Measurements from ENCODE around the gene BSX. TPM values are rescaled to one million over a fixed set of nuclear protein-coding genes. Genes with fewer than 3 reads are reported as not detected.

Gene BSX
- total RNA-seq, 4 donors from 2014 or later, result not detected

GRCh38 chr11:122978299-122978620 is 3.4 kb downstream of the BSX start:
- intact Hi-C loops (cut with DNase I), result no loop called here
- Histone ChIP-seq H3K36me3 (no peaks in the 10 kb centered on the region), H3K27ac (replicated peaks in 1 of 4) (no peak overlapping the region), H3K4me1 (peaks cover 10 to 47% (median 28%) of the 10 kb centered on the region in 4 donors), H3K4me3 (no peak overlapping the region), H3K27me3 (peaks cover 19 to 94% (median 79%) of the 10 kb centered on the region in 4 donors), H3K9me3 (no peaks in the 10 kb centered on the region)
- whole genome bisulfite sequencing, result 20% methylated on average over 7 of the region's 7 CpGs
- TF ChIP-seq POLR2A (IDR thresholded peaks at IDR 0.05; ENCODE audit: low read depth), result no peak
- TF ChIP-seq EP300 (IDR thresholded peaks at IDR 0.05), result no peak
- no peak for TF ChIP-seq POLR2AphosphoS5 (IDR thresholded peaks at IDR 0.05)
- TF ChIP-seq, protein P1, sequence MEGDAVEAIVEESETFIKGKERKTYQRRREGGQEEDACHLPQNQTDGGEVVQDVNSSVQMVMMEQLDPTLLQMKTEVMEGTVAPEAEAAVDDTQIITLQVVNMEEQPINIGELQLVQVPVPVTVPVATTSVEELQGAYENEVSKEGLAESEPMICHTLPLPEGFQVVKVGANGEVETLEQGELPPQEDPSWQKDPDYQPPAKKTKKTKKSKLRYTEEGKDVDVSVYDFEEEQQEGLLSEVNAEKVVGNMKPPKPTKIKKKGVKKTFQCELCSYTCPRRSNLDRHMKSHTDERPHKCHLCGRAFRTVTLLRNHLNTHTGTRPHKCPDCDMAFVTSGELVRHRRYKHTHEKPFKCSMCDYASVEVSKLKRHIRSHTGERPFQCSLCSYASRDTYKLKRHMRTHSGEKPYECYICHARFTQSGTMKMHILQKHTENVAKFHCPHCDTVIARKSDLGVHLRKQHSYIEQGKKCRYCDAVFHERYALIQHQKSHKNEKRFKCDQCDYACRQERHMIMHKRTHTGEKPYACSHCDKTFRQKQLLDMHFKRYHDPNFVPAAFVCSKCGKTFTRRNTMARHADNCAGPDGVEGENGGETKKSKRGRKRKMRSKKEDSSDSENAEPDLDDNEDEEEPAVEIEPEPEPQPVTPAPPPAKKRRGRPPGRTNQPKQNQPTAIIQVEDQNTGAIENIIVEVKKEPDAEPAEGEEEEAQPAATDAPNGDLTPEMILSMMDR (IDR thresholded peaks at IDR 0.05), result no peak
- DNase-seq (ENCODE audit: extremely low spot score), result no peak

DNA sequence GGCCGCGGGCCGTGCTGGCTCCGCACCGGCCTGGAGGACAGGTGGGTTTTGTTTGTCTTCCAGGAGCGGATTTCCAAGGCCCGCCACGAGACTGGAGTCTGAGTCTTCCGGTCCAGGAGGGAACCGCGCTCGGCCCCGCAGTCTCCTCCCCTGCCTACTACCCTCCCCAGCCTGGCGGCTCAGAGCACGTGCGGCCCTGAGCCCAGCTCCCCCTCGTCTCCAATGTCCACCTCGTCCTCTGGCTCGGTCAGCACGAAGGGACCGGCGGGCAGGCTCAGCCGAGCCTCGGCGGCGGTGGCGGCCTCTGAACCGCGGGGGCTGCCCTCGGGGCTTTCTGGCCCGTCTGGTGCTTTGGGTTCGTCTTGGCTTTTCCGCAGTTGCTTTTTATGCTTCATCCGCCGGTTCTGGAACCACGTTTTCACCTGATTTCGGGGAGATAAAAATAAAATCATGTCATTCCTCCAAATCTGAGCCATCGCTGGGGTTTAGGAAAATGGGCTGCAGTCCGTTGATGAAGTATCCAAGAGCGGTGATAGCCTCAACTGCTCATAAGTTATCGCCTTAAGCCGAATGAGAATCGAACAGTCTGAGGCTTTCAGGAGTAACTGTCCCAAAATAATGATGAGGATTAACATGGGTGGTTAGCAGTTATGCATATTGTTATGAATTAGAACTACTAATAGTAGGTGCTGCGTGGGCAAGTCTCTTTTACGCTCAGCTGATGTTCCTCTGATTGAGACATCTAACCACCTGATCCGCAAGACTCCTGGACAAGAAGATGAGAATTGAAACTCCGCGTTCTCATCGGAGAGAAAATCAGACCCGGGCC is 4.0 kb downstream of the BSX start:
- peak overlapping the region; percentile 2 to 35 (median 23) for H3K4me3 ChIP-seq
- WGBS, result 26% methylated on average over 41 of the region's 50 CpGs
- H3K27ac ChIP-seq (replicated peaks in 1 of 4), result no peak overlapping the region
- peaks cover 19 to 88% (median 76%) of the 10 kb centered on the region in 4 donors for H3K27me3 ChIP-seq
- no peaks in the 10 kb centered on the region for H3K36me3 ChIP-seq
- peaks cover 10 to 47% (median 28%) of the 10 kb centered on the region in 4 donors for H3K4me1 ChIP-seq
- intact Hi-C loops (cut with DNase I), result no loop called here
- DNase-seq (ENCODE audit: extremely low spot score), result no peak
- no peaks in the 10 kb centered on the region for H3K9me3 ChIP-seq
- TF ChIP-seq POLR2A (IDR thresholded peaks at IDR 0.05; ENCODE audit: low read depth) (no peak), EP300 (IDR thresholded peaks at IDR 0.05) (no peak), POLR2AphosphoS5 (IDR thresholded peaks at IDR 0.05) (no peak)
- TF ChIP-seq, protein P1 (IDR thresholded peaks at IDR 0.05), result no peak

- TF ChIP-seq EP300 (IDR thresholded peaks at IDR 0.05), result no peak
- TF ChIP-seq POLR2A (IDR thresholded peaks at IDR 0.05; ENCODE audit: low read depth), result no peak
- TF ChIP-seq, protein P1 (IDR thresholded peaks at IDR 0.05), result no peak
- no peak for TF ChIP-seq POLR2AphosphoS5 (IDR thresholded peaks at IDR 0.05)
- H3K36me3 ChIP-seq, result no peaks in the 10 kb centered on the region
- DNase-seq (ENCODE audit: extremely low spot score), result no peak
- peak overlapping the region; percentile 2 to 35 (median 23) for H3K4me3 ChIP-seq
- intact Hi-C loops (cut with DNase I), result no loop called here
- H3K27ac ChIP-seq (replicated peaks in 1 of 4), result no peak overlapping the region
- WGBS, result 3% methylated on average over 50 of the region's 50 CpGs
- H3K4me1 ChIP-seq, result peaks cover 10 to 45% (median 28%) of the 10 kb centered on the region in 4 donors
- peaks cover 19 to 81% (median 69%) of the 10 kb centered on the region in 4 donors for H3K27me3 ChIP-seq
- H3K9me3 ChIP-seq, result no peaks in the 10 kb centered on the region
Measured at GRCh38 chr11:122976734-122977469, 4.7 kb downstream of the BSX start.

DNA sequence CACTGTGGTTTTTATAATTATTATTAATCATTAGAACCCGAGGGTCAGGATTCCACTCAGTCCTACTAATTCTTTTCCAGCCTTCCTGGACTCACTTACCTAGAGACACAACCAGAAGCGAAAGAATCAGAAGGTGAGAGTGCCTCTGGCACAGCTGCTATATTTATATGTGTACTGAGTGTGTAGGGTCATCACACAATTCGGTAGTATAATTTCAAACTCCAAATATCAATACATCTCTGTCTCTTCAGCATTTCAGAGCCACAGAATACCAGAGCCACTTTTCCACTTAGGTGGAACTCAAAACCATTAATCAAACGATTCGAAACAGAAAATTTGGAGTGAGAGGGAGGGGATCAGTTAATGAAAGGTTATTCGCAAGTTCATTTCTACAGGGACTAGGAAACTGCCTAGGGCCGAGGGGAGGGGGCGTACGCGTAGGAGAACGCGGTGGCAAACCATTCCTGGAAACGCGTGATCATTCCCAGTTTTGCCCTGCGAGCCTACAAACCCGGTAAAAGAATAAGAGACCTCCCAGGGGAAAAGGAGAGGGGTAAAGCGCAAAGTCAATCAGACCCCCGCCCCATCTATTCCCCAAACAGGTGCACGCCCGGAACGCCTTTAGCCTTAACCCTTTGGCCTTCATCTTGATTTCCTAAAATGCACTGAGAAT is 5.4 kb downstream of the BSX start:
- H3K27me3 ChIP-seq, result peaks cover 19 to 81% (median 62%) of the 10 kb centered on the region in 4 donors
- 15% methylated on average over 21 of the region's 21 CpGs for WGBS
- no peak for DNase-seq (ENCODE audit: extremely low spot score)

More for the DNA sequence above, 5.4 kb downstream of the BSX start:
- Histone ChIP-seq H3K27ac (replicated peaks in 1 of 4) (no peak overlapping the region), H3K4me3 (no peak overlapping the region), H3K9me3 (no peaks in the 10 kb centered on the region), H3K4me1 (peaks cover 10 to 40% (median 26%) of the 10 kb centered on the region in 4 donors), H3K36me3 (no peaks in the 10 kb centered on the region)
- TF ChIP-seq, protein P1 (IDR thresholded peaks at IDR 0.05), result no peak
- no peak for TF ChIP-seq POLR2AphosphoS5 (IDR thresholded peaks at IDR 0.05)
- no peak for TF ChIP-seq EP300 (IDR thresholded peaks at IDR 0.05)
- TF ChIP-seq POLR2A (IDR thresholded peaks at IDR 0.05; ENCODE audit: low read depth), result no peak
- intact Hi-C loops (cut with DNase I), result no loop called here

All from esophagus muscularis mucosa (tissue), 4 donors.